Transverse colon (tissue), 4 donors: ENCODE results near the gene ANKRD24. TPM values are rescaled to one million over a fixed set of nuclear protein-coding genes. Genes with fewer than 3 reads are reported as not detected.
"Not testable (repeated sequence)": the region's sequence is repeated elsewhere in the genome, so short reads cannot be mapped to it uniquely, and the experiment has no call there.

Experiments
- DNase-seq: peaks from one replicate; pipeline ENCODE4 v3.0.0-alpha.2; 2019
- H3K27ac ChIP-seq, 4 donors: fragments of 200-600 bp; sonication (generic); 2 replicates each; pipeline ENCODE4 v1.5.1; 2016 to 2018; ENCODE audit warnings: inconsistent platforms in 4 of 4
- H3K27me3 ChIP-seq: fragments of 200-600 bp; sonication (generic); 2 replicates; pipeline ENCODE4 v1.5.1; 2017; ENCODE audit warnings: inconsistent platforms
- H3K36me3 ChIP-seq, 4 donors: fragments of 200-600 bp; sonication (generic); 2 replicates each; pipeline ENCODE4 v1.5.1; 2017 to 2019; ENCODE audit warnings: inconsistent platforms in 4 of 4
- H3K4me1 ChIP-seq, 4 donors: fragments of 200-600 bp; sonication (generic); 2 replicates each; pipeline ENCODE4 v1.5.1; 2017 to 2020; ENCODE audit warnings: inconsistent platforms in 4 of 4
- H3K4me3 ChIP-seq, 4 donors: fragments of 200-600 bp; sonication (generic); 1 replicate in 1 of 4; 2 replicates in 3 of 4; pipeline versions ENCODE4 v1.5.1 to v1.6.1; 2017 to 2019; ENCODE audit warnings: inconsistent platforms in 4 of 4
- H3K9me3 ChIP-seq, 2 donors: fragments of 200-600 bp; sonication (generic); 2 replicates each; pipeline ENCODE4 v1.5.1; 2017 to 2019; ENCODE audit warnings: inconsistent platforms in 2 of 2
- EP300 ChIP-seq: sonication (generic); formaldehyde crosslinking; IDR thresholded peaks from one replicate; pipeline ENCODE4 v1.6.1; 2017; ENCODE audit warnings: antibody characterized with exemption, low read depth
- POLR2A ChIP-seq: fragments of 450-650 bp; IDR thresholded peaks from one replicate; pipeline ENCODE4 v1.6.1; 2016; ENCODE audit warnings: antibody characterized with exemption, mild to moderate bottlenecking, moderate library complexity
- POLR2AphosphoS5 ChIP-seq, 3 donors: sonication (generic); formaldehyde crosslinking; IDR thresholded peaks; one replicate each; pipeline ENCODE4 v1.6.1; 2016; ENCODE audit warnings: antibody characterized with exemption in 3 of 3
- WGBS, 2 donors: methylation state at CpG; one replicate each; pipeline ENCODE4 v1.1.5; 2018; ENCODE audit warnings: low coverage in 1 of 2; 5-methylcytosine and 5-hydroxymethylcytosine counted together
- in situ Hi-C, 4 donors: fragments of 200-750 bp; cut with MboI; loops; one replicate each; pipeline versions ENCODE4 v1.15.0 to v1.15.1; 2017; ENCODE audit warnings: low sequenced_read_pairs in 3 of 4, low pct_ligation_motif_present in 1 of 4, low pct_unique_long_range_greater_than_20kb in 1 of 4
- intact Hi-C: fragments of 100-400 bp; cut with DNase I; formaldehyde crosslinking; loops from one replicate; pipeline ENCODE4 v1.15.1; 2023; ENCODE audit warnings: low total_unique reads
- total RNA-seq, 4 donors: library from RNA; depleted of rRNA; stranded (reverse); fragments of >200 nt; gene quantifications; one replicate each; pipeline ENCODE4 v1.1.0, GENCODE V29; 2016
- TF ChIP-seq, protein P1 (sequence below), 5 experiments: fragments of 200-600 bp in 3 of 5; fragments of 450-650 bp in 2 of 5; sonication (generic) in 3 of 5; IDR thresholded peaks; 1 replicate in 2 of 5; 2 replicates in 3 of 5; pipeline ENCODE4 v1.5.1; 2016 to 2017; ENCODE audit warnings: antibody characterized with exemption in 5 of 5, inconsistent platforms in 3 of 5, mild to moderate bottlenecking in 2 of 5, moderate library complexity in 1 of 5

Gene ANKRD24
- total RNA-seq, 4 donors from 2014 or later, result 1.2 to 6.4 (median 2.1) TPM

DNA sequence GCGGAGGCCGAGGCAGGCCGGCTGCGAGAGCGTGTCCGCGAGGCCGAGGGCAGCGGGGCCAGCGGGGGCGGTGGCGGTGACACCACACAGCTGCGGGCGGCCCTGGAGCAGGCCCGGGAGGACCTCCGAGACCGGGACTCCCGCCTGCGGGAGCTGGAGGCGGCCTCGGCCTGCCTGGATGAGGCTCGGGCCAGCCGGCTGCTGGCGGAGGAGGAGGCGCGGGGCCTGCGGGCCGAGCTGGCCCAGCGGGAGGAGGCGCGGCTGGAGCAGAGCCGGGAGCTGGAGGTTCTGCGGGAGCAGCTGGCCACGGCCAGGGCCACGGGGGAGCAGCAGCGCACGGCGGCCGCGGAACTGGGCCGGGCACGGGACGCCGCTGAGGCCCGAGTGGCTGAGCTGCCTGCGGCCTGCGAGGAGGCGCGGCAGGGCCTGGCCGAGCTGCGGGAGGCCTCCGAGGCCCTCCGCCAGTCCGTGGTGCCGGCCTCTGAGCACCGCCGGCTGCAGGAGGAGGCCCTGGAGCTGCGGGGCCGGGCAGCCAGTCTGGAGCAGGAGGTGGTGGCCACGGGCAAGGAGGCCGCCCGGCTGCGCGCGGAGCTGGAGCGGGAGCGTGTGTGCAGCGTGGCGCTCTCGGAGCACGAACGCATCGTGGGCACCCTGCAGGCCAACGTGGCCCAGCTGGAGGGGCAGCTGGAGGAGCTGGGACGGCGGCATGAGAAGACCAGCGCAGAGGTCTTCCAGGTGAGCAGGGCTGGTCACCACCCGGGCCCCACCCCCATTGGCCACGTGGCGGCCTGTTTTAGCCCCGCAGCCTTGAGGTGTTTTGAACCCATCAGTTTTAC is 35.2 kb downstream of the ANKRD24 start:
- Histone ChIP-seq H3K27ac (no peak overlapping the region), H3K4me1 (no peaks in the 10 kb centered on the region), H3K27me3 (peaks cover 5% of the 10 kb centered on the region), H3K36me3 (no peaks in the 10 kb centered on the region), H3K9me3 (no peaks in the 10 kb centered on the region), H3K4me3 (no peak overlapping the region)
- in situ Hi-C loops (loop anchor here in 1 of 4 donors (25.0 kb wide), 1 partner anchor 380 kb away; no protein-coding TSS in a partner anchor), intact Hi-C loops (no loop called here)
- no peak for DNase-seq
- TF ChIP-seq POLR2AphosphoS5 (IDR thresholded peaks at IDR 0.05) (no peak), POLR2A (no peak), EP300 (no peak)
- TF ChIP-seq, protein P1, sequence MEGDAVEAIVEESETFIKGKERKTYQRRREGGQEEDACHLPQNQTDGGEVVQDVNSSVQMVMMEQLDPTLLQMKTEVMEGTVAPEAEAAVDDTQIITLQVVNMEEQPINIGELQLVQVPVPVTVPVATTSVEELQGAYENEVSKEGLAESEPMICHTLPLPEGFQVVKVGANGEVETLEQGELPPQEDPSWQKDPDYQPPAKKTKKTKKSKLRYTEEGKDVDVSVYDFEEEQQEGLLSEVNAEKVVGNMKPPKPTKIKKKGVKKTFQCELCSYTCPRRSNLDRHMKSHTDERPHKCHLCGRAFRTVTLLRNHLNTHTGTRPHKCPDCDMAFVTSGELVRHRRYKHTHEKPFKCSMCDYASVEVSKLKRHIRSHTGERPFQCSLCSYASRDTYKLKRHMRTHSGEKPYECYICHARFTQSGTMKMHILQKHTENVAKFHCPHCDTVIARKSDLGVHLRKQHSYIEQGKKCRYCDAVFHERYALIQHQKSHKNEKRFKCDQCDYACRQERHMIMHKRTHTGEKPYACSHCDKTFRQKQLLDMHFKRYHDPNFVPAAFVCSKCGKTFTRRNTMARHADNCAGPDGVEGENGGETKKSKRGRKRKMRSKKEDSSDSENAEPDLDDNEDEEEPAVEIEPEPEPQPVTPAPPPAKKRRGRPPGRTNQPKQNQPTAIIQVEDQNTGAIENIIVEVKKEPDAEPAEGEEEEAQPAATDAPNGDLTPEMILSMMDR (IDR thresholded peaks at IDR 0.05), result no peak
- WGBS, 2 donors, result 93 to 95% methylated on average over 29 to 61 of the region's 81 CpGs

DNA sequence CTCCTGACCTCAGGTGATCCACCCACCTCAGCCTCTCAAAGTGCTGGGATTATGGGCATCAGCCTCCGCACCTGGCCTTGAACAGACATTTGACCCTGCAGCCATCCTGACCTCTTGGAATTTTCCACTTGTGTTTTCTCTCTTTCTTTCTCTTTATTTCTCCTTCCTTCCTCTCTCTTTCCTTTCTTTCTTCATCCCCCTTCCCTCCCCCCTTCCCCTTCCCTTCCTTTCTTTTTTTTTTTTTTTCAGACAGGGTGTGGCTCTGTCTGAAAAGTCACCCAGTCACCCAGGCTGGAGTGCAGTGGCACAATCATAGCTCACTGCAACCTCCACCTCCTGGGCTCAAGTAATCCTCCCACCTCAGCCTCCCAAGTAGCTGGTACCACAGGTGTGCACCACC is 36.0 kb downstream of the ANKRD24 start:
- in situ Hi-C loops, result loop anchor here in 1 of 4 donors (25.0 kb wide), 1 partner anchor 381 kb away; no protein-coding TSS in a partner anchor
- H3K9me3 ChIP-seq, H3K36me3 ChIP-seq, H3K4me1 ChIP-seq, intact Hi-C loops, H3K4me3 ChIP-seq, DNase-seq, H3K27ac ChIP-seq, H3K27me3 ChIP-seq: not testable (repeated sequence)
- 95% methylated on average over 1 of the region's 1 CpG; no CpG with 5 or more reads in 1 of the 2 donors for WGBS, 2 donors

DNA sequence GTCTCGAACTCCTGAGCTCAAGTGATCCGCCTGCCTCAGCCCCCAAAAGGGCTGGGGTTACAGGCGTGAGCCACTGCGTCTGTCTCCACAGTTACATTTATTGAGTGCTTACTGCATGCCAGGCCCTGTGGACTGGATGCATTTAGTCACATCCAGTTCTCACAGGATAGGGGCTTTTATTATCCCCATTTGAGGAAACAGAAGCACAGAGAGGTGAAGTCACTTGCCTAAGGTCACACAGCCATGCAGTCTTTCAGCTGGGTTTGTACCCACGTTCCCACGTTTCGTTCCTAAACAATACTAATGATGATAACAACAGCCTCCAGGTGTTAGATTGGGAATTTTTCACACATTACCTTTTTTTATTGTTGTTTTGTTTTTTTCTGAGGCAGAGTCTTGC is 37.7 kb downstream of the ANKRD24 start:
- TF ChIP-seq POLR2AphosphoS5 (IDR thresholded peaks at IDR 0.05) (no peak), POLR2A (no peak), EP300 (no peak)
- TF ChIP-seq, protein P1 (IDR thresholded peaks at IDR 0.05), result no peak
- in situ Hi-C loops, result loop anchor here in 2 of 4 donors (10.0 to 25.0 kb wide), 2 partner anchors 355 to 383 kb away; partner anchors contain the start of gene ZFR2 (in 1 of the 2)
- no peaks in the 10 kb centered on the region for H3K9me3 ChIP-seq
- no peak overlapping the region for H3K27ac ChIP-seq
- DNase-seq, result no peak
- H3K4me3 ChIP-seq, result no peak overlapping the region
- intact Hi-C loops, result no loop called here
- no peaks in the 10 kb centered on the region for H3K36me3 ChIP-seq
- H3K4me1 ChIP-seq, result no peaks in the 10 kb centered on the region
- WGBS, 2 donors, result 81 to 90% methylated on average over 3 to 7 of the region's 7 CpGs
- H3K27me3 ChIP-seq, result no peaks in the 10 kb centered on the region

DNA sequence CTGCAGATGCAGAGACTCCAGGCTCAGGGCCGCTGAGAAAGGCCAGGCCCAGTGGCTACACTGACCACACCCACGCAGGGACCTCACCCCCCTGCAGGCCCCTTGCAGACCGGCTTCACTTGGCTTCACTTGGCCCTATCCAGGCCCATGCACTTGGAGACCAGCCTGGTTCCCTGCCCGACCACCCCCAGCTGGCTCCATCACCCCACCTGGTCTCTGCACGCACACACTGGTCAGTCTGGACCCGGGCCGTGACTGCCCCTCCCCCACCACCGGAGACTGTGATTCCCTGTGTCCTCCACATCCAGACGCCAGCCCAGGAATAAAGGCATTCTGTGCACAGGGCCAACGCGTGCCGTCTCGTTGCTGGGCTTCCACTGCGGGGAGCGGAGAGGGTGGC is 42.0 kb downstream of the ANKRD24 start:
- in situ Hi-C loops (loop anchor here in 2 of 4 donors (10.0 to 25.0 kb wide), 2 partner anchors 360 to 387 kb away; partner anchors contain the start of gene ZFR2 (in 1 of the 2)), intact Hi-C loops (no loop called here)
- H3K9me3 ChIP-seq, result no peaks in the 10 kb centered on the region
- H3K27ac ChIP-seq, result no peak overlapping the region
- H3K4me1 ChIP-seq, result no peaks in the 10 kb centered on the region
- no peak for TF ChIP-seq EP300
- TF ChIP-seq, protein P1 (IDR thresholded peaks at IDR 0.05), result no peak
- TF ChIP-seq POLR2AphosphoS5 (IDR thresholded peaks at IDR 0.05), result no peak
- no peak for TF ChIP-seq POLR2A
- DNase-seq, result no peak
- peaks cover 35% of the 10 kb centered on the region for H3K27me3 ChIP-seq
- H3K4me3 ChIP-seq, result no peak overlapping the region
- WGBS, 2 donors, result 64 to 81% methylated on average over 6 to 15 of the region's 15 CpGs
- H3K36me3 ChIP-seq, result no peaks in the 10 kb centered on the region
